ENCODE results near the gene UGT1A8. TPM values are rescaled to one million over a fixed set of nuclear protein-coding genes. Genes with fewer than 3 reads are reported as not detected.

Gene UGT1A8
- total and polyA plus RNA-seq, 2 of the 4 experiments (the other 2 are of a cell fraction): not detected

- no peak overlapping the region for H2BK20ac ChIP-seq (ENCODE audit: low read depth, low read length)
- no peak overlapping the region for H3K9ac ChIP-seq (ENCODE audit: low read depth, low read length)
- no peak overlapping the region for H4K5ac ChIP-seq (ENCODE audit: low read depth, low read length)
- H3K9me3 ChIP-seq (ENCODE audit: control insufficient read depth, insufficient read depth, low read length): no peaks in the 10 kb centered on the region; the same call in 1 of the 2 replicates
- no peak overlapping the region for H2BK120ac ChIP-seq (ENCODE audit: low read depth, low read length)
- H3K56ac ChIP-seq (ENCODE audit: extremely low read depth, insufficient read depth, low read length): no peak overlapping the region
- peaks cover 34% of the 10 kb centered on the region for H3K27me3 ChIP-seq (ENCODE audit: control insufficient read depth, insufficient read depth, low read length)
- H3K14ac ChIP-seq (replicated peaks; ENCODE audit: low read depth, low read length): no peak overlapping the region
- H3K9me1 ChIP-seq (ENCODE audit: insufficient read depth, low read length): no peaks in the 10 kb centered on the region
- ATAC-seq (ENCODE audit: low read depth) (no peak), DNase-seq (no peak)
- no peak overlapping the region for H4K8ac ChIP-seq (ENCODE audit: low read depth in 2 of 2, low read length in 2 of 2)
- no peak overlapping the region for H3K4me2 ChIP-seq (ENCODE audit: low read depth, low read length)
- no peak overlapping the region for H3K18ac ChIP-seq (ENCODE audit: low read depth, low read length)
- no CpG with 5 or more reads among the region's 8 CpGs for WGBS, 2 experiments (ENCODE audit: extremely low coverage in 2 of 2, insufficient read length in 1 of 2)
- no peaks in the 10 kb centered on the region for H3K36me3 ChIP-seq (ENCODE audit: control insufficient read depth, insufficient read depth, low read length)
- no peak overlapping the region for H2BK15ac ChIP-seq (ENCODE audit: low read depth, low read length)
- no peaks in the 10 kb centered on the region for H3K79me1 ChIP-seq (ENCODE audit: low read depth in 1 of 2, low read length in 2 of 2)
- H4K20me1 ChIP-seq (ENCODE audit: insufficient read depth, low read length): no peaks in the 10 kb centered on the region
- H2AK9ac ChIP-seq (replicated peaks; ENCODE audit: low read depth, low read length, poor library complexity): no peak overlapping the region
- H4K91ac ChIP-seq (ENCODE audit: insufficient read depth, low read depth, low read length): no peak overlapping the region
- POLR2A ChIA-PET (ENCODE audit: unreplicated experiment): no interaction called here
- dilution Hi-C loops (cut with HindIII; ENCODE audit: low sequenced_read_pairs, unreplicated experiment) (no loop called here), in situ Hi-C loops (cut with MboI; ENCODE audit: low sequenced_read_pairs) (no loop called here), intact Hi-C loops (cut with micrococcal nuclease) (no loop called here)
- no peak overlapping the region for H3K23ac ChIP-seq (ENCODE audit: low read depth, low read length)
- BruUV-seq (replicated peaks): no TSS peak
- H2AK5ac ChIP-seq (ENCODE audit: low read depth, low read length): no peak overlapping the region
- no peak overlapping the region for H3K4me3 ChIP-seq (ENCODE audit: insufficient read depth, low read depth, low read length)
- H3K27ac ChIP-seq (ENCODE audit: insufficient read depth, low read length): no peak overlapping the region
- no peaks in the 10 kb centered on the region for H3K4me1 ChIP-seq (ENCODE audit: control insufficient read depth, insufficient read depth, low read length)
- H2AFZ ChIP-seq (replicated peaks; ENCODE audit: low read length, poor library complexity): peak overlapping the region; percentile 32
- H3K4ac ChIP-seq (ENCODE audit: low read depth, low read length): no peak overlapping the region
- no peak overlapping the region for H2BK5ac ChIP-seq (ENCODE audit: low read depth, low read length, poor library complexity, severe bottlenecking)
- TF ChIP-seq MAZ (IDR thresholded peaks at IDR 0.05; ENCODE audit: borderline replicate concordance, low read depth, low read length): no peak
- no peak for TF ChIP-seq CHD1 (IDR thresholded peaks at IDR 0.05; ENCODE audit: low read depth, low read length)
- TF ChIP-seq MXI1 (IDR thresholded peaks at IDR 0.05; ENCODE audit: borderline replicate concordance, low read depth, low read length): no peak
- no peak for TF ChIP-seq MAFK (IDR thresholded peaks at IDR 0.05; ENCODE audit: low read depth, low read length)
- TF ChIP-seq, protein P1, sequence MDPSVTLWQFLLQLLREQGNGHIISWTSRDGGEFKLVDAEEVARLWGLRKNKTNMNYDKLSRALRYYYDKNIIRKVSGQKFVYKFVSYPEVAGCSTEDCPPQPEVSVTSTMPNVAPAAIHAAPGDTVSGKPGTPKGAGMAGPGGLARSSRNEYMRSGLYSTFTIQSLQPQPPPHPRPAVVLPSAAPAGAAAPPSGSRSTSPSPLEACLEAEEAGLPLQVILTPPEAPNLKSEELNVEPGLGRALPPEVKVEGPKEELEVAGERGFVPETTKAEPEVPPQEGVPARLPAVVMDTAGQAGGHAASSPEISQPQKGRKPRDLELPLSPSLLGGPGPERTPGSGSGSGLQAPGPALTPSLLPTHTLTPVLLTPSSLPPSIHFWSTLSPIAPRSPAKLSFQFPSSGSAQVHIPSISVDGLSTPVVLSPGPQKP (IDR thresholded peaks at IDR 0.05; ENCODE audit: borderline replicate concordance, low read depth, low read length): no peak
- TF ChIP-seq BHLHE40 (IDR thresholded peaks at IDR 0.05; ENCODE audit: low read depth, low read length): no peak
- TF ChIP-seq RAD21 (IDR thresholded peaks at IDR 0.05; ENCODE audit: low read length): no peak
- TF ChIP-seq, protein P2, sequence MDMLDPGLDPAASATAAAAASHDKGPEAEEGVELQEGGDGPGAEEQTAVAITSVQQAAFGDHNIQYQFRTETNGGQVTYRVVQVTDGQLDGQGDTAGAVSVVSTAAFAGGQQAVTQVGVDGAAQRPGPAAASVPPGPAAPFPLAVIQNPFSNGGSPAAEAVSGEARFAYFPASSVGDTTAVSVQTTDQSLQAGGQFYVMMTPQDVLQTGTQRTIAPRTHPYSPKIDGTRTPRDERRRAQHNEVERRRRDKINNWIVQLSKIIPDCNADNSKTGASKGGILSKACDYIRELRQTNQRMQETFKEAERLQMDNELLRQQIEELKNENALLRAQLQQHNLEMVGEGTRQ (IDR thresholded peaks at IDR 0.05; ENCODE audit: low read depth, low read length): no peak
- no peak for TF ChIP-seq CTCF (conservative IDR thresholded peaks at IDR 0.05; ENCODE audit: low read depth, low read length)
- TF ChIP-seq POLR2A (IDR thresholded peaks at IDR 0.05; ENCODE audit: low read depth, low read length): no peak
- no peak for TF ChIP-seq CEBPB (IDR thresholded peaks at IDR 0.05; ENCODE audit: low read depth, low read length)
- no peak for TF ChIP-seq NFE2L2 (IDR thresholded peaks at IDR 0.05; ENCODE audit: low read depth, low read length)
- TF ChIP-seq SMC3 (IDR thresholded peaks at IDR 0.05; ENCODE audit: low read depth, low read length): no peak
- TF ChIP-seq RCOR1 (IDR thresholded peaks at IDR 0.05; ENCODE audit: insufficient replicate concordance, low read length): no peak
- TF ChIP-seq RFX5 (IDR thresholded peaks at IDR 0.05; ENCODE audit: low read depth, low read length): no peak
- TF ChIP-seq FOS (IDR thresholded peaks at IDR 0.05; ENCODE audit: low read depth, low read length): no peak
- CTCF ChIA-PET: no interaction called here
These were observed 186.6 kb downstream of the UGT1A8 start for GRCh38 chr2:233803994-233804393.

Data from IMR-90 (cell line).